B cell (primary cell): ENCODE data around the gene MORN1. TPM values are rescaled to one million over a fixed set of nuclear protein-coding genes. Genes with fewer than 3 reads are reported as not detected.
"Not testable (repeated sequence)": the region's sequence is repeated elsewhere in the genome, so short reads cannot be mapped to it uniquely, and the experiment has no call there.

Experiments used
- ATAC-seq: fragments of 200-7000 bp; cut with Tn5 transposase; one replicate; pipeline ENCODE4 v1.10.0; 2021; ENCODE audit warnings: low read depth, mild to moderate bottlenecking, moderate number of reproducible peaks, moderate library complexity
- CTCF ChIA-PET: fragments of 350-600 bp; sonication (Branson Sonifier 250); formaldehyde crosslinking; loops from one replicate; lab custom pipeline; 2021; ENCODE audit warnings: antibody characterized with exemption, inconsistent platforms; lab: Charles Lee
- POLR2A ChIA-PET: fragments of 350-600 bp; sonication (Branson Sonifier 250); formaldehyde crosslinking; loops from one replicate; lab custom pipeline; 2021; ENCODE audit warnings: antibody characterized with exemption; lab: Charles Lee
- DNase-seq: peaks from one replicate; pipeline ENCODE4 v3.0.0; 2013
- H2AFZ ChIP-seq: 2 replicates; pipeline ENCODE4 v1.6.1; 2012; ENCODE audit warnings: mild to moderate bottlenecking, low read depth, low read length; ENCODE audit not compliant: insufficient read depth, poor library complexity, severe bottlenecking
- H3K27ac ChIP-seq, 2 donors: 1 replicate in 1 of 2; 2 replicates in 1 of 2; pipeline ENCODE4 v1.5.1; 2012 to 2013; ENCODE audit warnings: low read length in 2 of 2, mild to moderate bottlenecking in 2 of 2, moderate library complexity in 1 of 2
- H3K27me3 ChIP-seq, 4 experiments: fragments of 200-600 bp in 1 of 4; sonication (generic) in 1 of 4; replicated peaks in 1 of 4; 1 replicate in 2 of 4; 2 replicates in 2 of 4; pipeline versions ENCODE4 v1.6.1 to v1.7.0; 2013 to 2016; ENCODE audit warnings: low read length in 3 of 4, mild to moderate bottlenecking in 2 of 4, mixed read lengths in 1 of 4, moderate library complexity in 1 of 4; ENCODE audit not compliant: insufficient read depth in 4 of 4, control insufficient read depth in 3 of 4; ENCODE audit errors: control extremely low read depth in 1 of 4
- H3K36me3 ChIP-seq, 2 experiments: replicated peaks in 1 of 2; 1 replicate in 1 of 2; 2 replicates in 1 of 2; pipeline versions ENCODE4 v1.6.1 to v1.7.1; 2013; ENCODE audit warnings: low read length in 1 of 2; ENCODE audit not compliant: insufficient read depth in 2 of 2, control insufficient read depth in 1 of 2; ENCODE audit errors: control extremely low read depth in 1 of 2, extremely low read depth in 1 of 2
- H3K4me1 ChIP-seq, 2 donors: fragments of 200-600 bp in 1 of 2; sonication (generic) in 1 of 2; 1 replicate in 1 of 2; 2 replicates in 1 of 2; pipeline versions ENCODE4 v1.5.1 to v1.6.1; 2013 to 2017; ENCODE audit warnings: low read length in 2 of 2; ENCODE audit not compliant: control insufficient read depth in 2 of 2, insufficient read depth in 2 of 2
- H3K4me2 ChIP-seq: replicated peaks from 2 replicates; pipeline ENCODE3; 2012; ENCODE audit warnings: mild to moderate bottlenecking, low read depth, low read length; ENCODE audit not compliant: poor library complexity, severe bottlenecking
- H3K4me3 ChIP-seq, 5 experiments: fragments of 200-600 bp in 1 of 5; sonication (generic) in 1 of 5; 1 replicate in 3 of 5; 2 replicates in 2 of 5; pipeline versions ENCODE4 v1.5.1 to v1.7.0; 2011 to 2016; ENCODE audit warnings: low read length in 4 of 5, mild to moderate bottlenecking in 4 of 5, low read depth in 2 of 5, control low read depth in 1 of 5, moderate library complexity in 1 of 5; ENCODE audit not compliant: insufficient read depth in 1 of 5; ENCODE audit errors: control extremely low read depth in 1 of 5, extremely low read depth in 1 of 5
- H3K79me2 ChIP-seq: fragments of 200-600 bp; sonication (generic); one replicate; pipeline ENCODE4 v1.6.0; 2016; ENCODE audit warnings: low read length; ENCODE audit not compliant: control insufficient read depth, insufficient read depth
- H3K9ac ChIP-seq: fragments of 200-600 bp; sonication (generic); 2 replicates; pipeline ENCODE4 v1.6.1; 2017; ENCODE audit warnings: mild to moderate bottlenecking, low read length, moderate library complexity
- H3K9me3 ChIP-seq, 3 donors: one replicate each; pipeline versions ENCODE4 v1.6.1 to v1.7.1; 2013; ENCODE audit warnings: low read length in 2 of 3; ENCODE audit not compliant: control insufficient read depth in 2 of 3, insufficient read depth in 1 of 3; ENCODE audit errors: control extremely low read depth in 1 of 3
- H4K20me1 ChIP-seq: 2 replicates; pipeline ENCODE4 v1.6.0; 2012; ENCODE audit warnings: mild to moderate bottlenecking, low read length; ENCODE audit not compliant: insufficient read depth, control insufficient read depth, poor library complexity, severe bottlenecking
- H3K27ac Mint-ChIP-seq: one replicate; pipeline ENCODE4 v1.8.0; 2021; ENCODE audit warnings: mixed read lengths
- H3K27me3 Mint-ChIP-seq: one replicate; pipeline ENCODE4 v1.8.0; 2021; ENCODE audit warnings: mixed read lengths
- H3K4me1 Mint-ChIP-seq: one replicate; pipeline ENCODE4 v1.8.0; 2021; ENCODE audit warnings: mixed read lengths
- H3K4me3 Mint-ChIP-seq: one replicate; pipeline ENCODE4 v1.8.0; 2021; ENCODE audit warnings: mixed read lengths
- H3K9me3 Mint-ChIP-seq: one replicate; pipeline ENCODE4 v1.8.0; 2022; ENCODE audit warnings: mixed read lengths; ENCODE audit not compliant: insufficient read depth
- CTCF ChIP-seq: fragments of 200-600 bp; IDR thresholded peaks from one replicate; pipeline ENCODE4 v1.8.0; 2022; ENCODE audit warnings: antibody characterized with exemption, mild to moderate bottlenecking
- EZH2 ChIP-seq: IDR thresholded peaks from 2 replicates; pipeline ENCODE4 v1.6.1; 2012; ENCODE audit warnings: borderline replicate concordance, low read depth, mild to moderate bottlenecking, moderate library complexity, low read length; ENCODE audit not compliant: insufficient read depth, poor library complexity, severe bottlenecking
- WGBS: methylation state at CpG from one replicate; pipeline ENCODE4 v1.1.5; 2013; ENCODE audit warnings: missing lambda C conversion rate; ENCODE audit not compliant: insufficient coverage; 5-methylcytosine and 5-hydroxymethylcytosine counted together
- intact Hi-C: fragments of 100-400 bp; cut with micrococcal nuclease; formaldehyde crosslinking; loops from one replicate; pipeline ENCODE4 v1.10.0; 2022
- polyA plus RNA-seq: library from polyadenylated mRNA; depleted of rRNA; stranded (reverse); fragments of >200 nt; gene quantifications from 2 replicates; pipeline ENCODE4 v1.2.3, GENCODE V29; 2012
- total RNA-seq, 2 donors: library from RNA; stranded (reverse); fragments of 120-200 nt in 1 of 2; gene quantifications; 1 replicate in 1 of 2; 2 replicates in 1 of 2; pipeline versions ENCODE4 v1.2.3 to v1.2.4, GENCODE V29; 2013 to 2022

MORN1 gene
- total and polyA plus RNA-seq, 2 donors (not counting 1 experiment from before 2014, with no cell fraction given) = 10.2 to 32.6 TPM

- intact Hi-C loops = no loop called here
- ATAC-seq = no peak
- Mint-ChIP-seq H3K4me1 (no peaks in the 10 kb centered on the region), H3K27me3 (peaks cover 6% of the 10 kb centered on the region), H3K4me3 (no peak overlapping the region), H3K9me3 (no peaks in the 10 kb centered on the region), H3K27ac (no peak overlapping the region)
- H3K4me2 ChIP-seq = no peak overlapping the region
- peaks cover 0 to 4% (median 0%) of the 10 kb centered on the region in 4 experiments for H3K27me3 ChIP-seq
- no peak overlapping the region for H3K4me3 ChIP-seq
- WGBS = 92% methylated on average over 22 of the region's 22 CpGs
- CTCF ChIA-PET = no interaction called here
- H3K9ac ChIP-seq = no peak overlapping the region
- no peaks in the 10 kb centered on the region for H4K20me1 ChIP-seq
- no peak overlapping the region for H3K27ac ChIP-seq
- H3K9me3 ChIP-seq = no peaks in the 10 kb centered on the region
- H3K79me2 ChIP-seq = no peaks in the 10 kb centered on the region
- no peaks in the 10 kb centered on the region for H3K4me1 ChIP-seq
- H3K36me3 ChIP-seq = no peaks in the 10 kb centered on the region
- H2AFZ ChIP-seq = no peak overlapping the region
- POLR2A ChIA-PET = no interaction called here
- no peak for TF ChIP-seq CTCF
- no peak for TF ChIP-seq EZH2
- no peak for DNase-seq
Observed at GRCh38 chr1:2327841-2328240, 63.5 kb downstream of the MORN1 start.

GRCh38 chr1:2327162-2327561, 64.2 kb downstream of the MORN1 start:
- H3K9me3 ChIP-seq, POLR2A ChIA-PET, ATAC-seq, H3K79me2 ChIP-seq, intact Hi-C loops, H2AFZ ChIP-seq, H3K9ac ChIP-seq, H3K27me3 Mint-ChIP-seq, H3K4me2 ChIP-seq, H3K4me3 Mint-ChIP-seq, DNase-seq, H3K4me1 Mint-ChIP-seq, H3K9me3 Mint-ChIP-seq, H3K4me3 ChIP-seq, CTCF ChIA-PET, H3K4me1 ChIP-seq, H3K27ac ChIP-seq, H4K20me1 ChIP-seq, H3K36me3 ChIP-seq: not testable (repeated sequence)
- H3K27ac Mint-ChIP-seq = peak overlapping the region; percentile 47
- 100% methylated on average over 2 of the region's 2 CpGs for WGBS
- H3K27me3 ChIP-seq = peaks cover 0 to 10% (median 0%) of the 10 kb centered on the region in 4 experiments
